GM08714 (cell line): ENCODE results near the gene UBR1.

Source experiments
- H3K4me3 ChIP-seq: fragments of 200-500 bp; sonication (Bioruptor generic); 2 replicates; pipeline ENCODE4 v1.5.1; 2014; ENCODE audit warnings: mild to moderate bottlenecking, low read length, inconsistent platforms
- ZNF274 ChIP-seq: IDR thresholded peaks from 2 replicates; pipeline ENCODE4 v1.6.1; 2012; ENCODE audit warnings: mild to moderate bottlenecking, low read depth, low read length

UBR1 gene

GRCh38 chr15:42933886-42934667, 171.8 kb downstream of the UBR1 start:
- TF ChIP-seq ZNF274: no peak
- H3K4me3 ChIP-seq: no peak overlapping the region

GRCh38 chr15:42932833-42933515, 172.9 kb downstream of the UBR1 start:
- TF ChIP-seq ZNF274: no peak
- no peak overlapping the region for H3K4me3 ChIP-seq

- TF ChIP-seq ZNF274: no peak
These were observed 173.9 kb downstream of the UBR1 start for GRCh38 chr15:42931702-42932486.

DNA sequence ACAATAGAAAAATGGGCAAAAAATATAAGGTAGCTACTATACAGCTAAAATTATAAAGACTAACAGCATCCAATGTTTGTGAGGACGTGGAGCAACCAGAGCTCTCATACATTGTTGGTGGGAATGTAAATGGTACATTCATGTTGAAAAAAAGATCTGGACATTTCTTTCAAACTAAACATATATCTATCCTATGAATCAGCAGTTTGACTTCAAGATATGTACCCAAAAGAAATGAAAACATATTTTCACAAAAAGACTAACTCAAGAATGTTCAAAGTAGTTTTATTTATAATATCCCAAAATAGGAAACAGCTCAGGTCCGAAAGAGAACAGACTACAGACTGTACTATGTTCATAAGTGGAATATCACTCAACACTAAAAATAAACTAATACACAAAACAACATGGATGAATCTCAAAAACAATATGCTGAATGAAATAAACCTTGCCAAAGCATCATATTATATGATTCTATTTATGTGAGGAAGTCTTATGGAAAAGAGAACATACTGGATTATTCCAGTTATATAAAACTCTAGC, 176.5 kb downstream of the UBR1 start:
- no peak overlapping the region for H3K4me3 ChIP-seq
- no peak for TF ChIP-seq ZNF274

More at GRCh38 chr15:42931702-42932486, 173.9 kb downstream of the UBR1 start:
- no peak overlapping the region for H3K4me3 ChIP-seq

DNA sequence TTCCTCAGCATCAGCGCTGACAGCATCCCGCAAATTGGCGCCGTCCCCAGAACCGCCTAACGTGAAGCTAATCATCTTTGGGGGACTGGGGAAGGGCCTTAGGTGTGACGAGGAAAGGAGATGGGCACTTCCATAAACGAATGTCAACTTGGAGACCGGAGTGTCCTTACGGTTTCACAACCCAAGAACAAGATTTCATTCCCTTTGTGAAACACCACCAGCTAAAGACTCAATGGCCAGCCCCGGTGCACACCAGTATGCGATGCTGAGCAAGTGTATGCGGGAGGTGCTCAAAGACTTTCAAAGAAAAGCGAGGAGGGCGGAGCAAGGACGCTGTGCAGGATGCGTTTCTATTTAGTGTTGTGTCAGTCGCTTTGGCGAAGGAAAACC, 184.5 kb downstream of the UBR1 start:
- peak overlapping the region; percentile 72; the same call in 1 of the 2 replicates for H3K4me3 ChIP-seq
- TF ChIP-seq ZNF274: no peak

- no peak for TF ChIP-seq ZNF274
- peak within 1 kb of the TSS; percentile 97 for H3K4me3 ChIP-seq
These were observed 185.1 kb downstream of the UBR1 start, which contains the start of gene TTBK2 for GRCh38 chr15:42920519-42921341. Gene TTBK2 (minus strand): TSS chr15:42920778. CDS start chr15:42878617, 42,161 bp downstream.

GRCh38 chr15:42919799-42920518, 185.9 kb downstream of the UBR1 start:
- H3K4me3 ChIP-seq: peak overlapping the region; percentile 97
- no peak for TF ChIP-seq ZNF274

- TF ChIP-seq ZNF274: no peak
- H3K4me3 ChIP-seq: peak overlapping the region; percentile 97
These were observed 186.5 kb downstream of the UBR1 start for GRCh38 chr15:42919308-42919707.

DNA sequence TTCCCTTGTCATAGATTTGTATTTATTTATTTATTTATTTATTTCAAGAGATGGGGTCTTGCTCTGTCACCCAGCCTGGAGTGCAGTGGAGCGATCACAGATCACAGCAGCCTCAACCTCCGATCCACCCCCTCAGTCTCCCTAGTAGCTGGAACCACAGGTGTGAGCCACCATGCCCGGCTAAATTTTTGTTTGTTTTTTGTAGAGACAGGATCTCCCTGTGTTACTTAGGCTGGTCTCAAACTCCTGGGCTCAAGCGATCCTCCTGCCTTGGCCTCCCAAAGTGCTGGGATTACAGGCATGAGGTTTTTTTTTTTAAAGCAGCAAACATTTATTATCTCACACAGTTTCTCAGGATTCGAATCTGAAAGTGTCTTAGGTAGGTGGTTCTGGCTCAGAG, 187.8 kb downstream of the UBR1 start:
- TF ChIP-seq ZNF274: no peak
- peak overlapping the region; percentile 37; the same call in 1 of the 2 replicates for H3K4me3 ChIP-seq

DNA sequence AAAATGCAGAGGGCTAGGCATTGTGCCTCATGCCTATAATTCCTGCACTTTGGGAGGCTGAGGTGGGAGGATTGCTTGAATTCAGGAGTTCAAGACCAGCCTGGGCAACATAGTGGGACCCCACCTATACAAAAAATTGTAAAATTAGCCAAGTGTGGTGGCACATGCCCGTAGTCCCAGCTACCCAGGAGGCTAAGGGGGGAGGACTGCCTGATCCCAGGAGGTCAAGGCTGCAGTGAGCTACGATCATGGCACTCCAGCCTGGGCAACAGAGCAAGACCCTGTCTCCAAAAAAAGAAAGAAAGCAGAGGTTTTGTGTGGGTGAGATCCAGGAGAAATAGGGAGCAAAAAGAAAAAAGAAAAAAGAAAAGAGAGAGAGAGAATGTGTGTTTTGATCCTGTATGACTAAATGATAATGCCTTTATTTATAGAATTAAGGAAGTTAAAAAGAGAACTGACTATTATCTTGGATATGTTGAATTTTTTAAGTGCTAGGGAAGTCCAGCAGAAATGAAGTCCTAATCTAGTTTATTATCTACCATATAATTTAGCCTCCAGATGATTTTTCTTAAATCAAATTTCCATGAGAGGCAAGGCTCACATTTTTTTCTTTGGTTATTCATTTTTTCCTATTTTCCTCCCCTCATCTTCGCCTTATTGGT, 190.1 kb downstream of the UBR1 start:
- H3K4me3 ChIP-seq: no peak overlapping the region
- TF ChIP-seq ZNF274: no peak

DNA sequence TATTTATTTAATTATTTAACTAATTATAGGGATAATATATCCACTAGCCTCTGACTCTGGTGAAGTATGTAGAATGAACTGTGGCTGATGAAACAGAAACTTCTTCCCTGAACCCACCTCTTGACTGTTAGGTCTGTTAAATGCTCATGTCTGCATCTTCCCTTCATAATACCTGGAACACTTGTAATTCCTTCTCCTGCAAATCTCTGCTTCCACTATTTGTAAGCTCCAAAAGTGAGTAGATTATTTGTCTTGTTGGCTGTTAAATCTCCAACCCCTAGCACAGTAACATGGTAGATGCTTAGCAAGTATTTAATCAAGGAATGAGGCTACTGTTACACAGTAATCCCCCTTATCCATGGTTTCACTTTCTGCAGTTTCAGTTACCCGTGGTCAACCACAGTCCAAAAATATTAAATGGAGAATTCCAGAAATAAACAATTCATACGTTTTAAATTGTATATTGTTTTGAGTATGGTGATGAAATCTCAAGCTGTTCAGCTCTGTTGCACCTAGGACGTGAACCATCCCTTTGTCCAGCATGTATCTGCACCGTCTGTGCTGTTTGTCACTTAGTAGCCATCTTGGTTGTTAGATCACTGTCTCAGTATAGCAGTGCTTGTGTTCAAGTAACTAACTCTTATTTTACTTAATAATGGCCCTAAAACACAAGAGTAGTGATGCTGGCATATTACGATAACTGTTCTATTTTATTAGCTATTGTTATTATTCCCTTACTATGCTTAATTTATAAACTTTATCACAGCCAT, 190.9 kb downstream of the UBR1 start:
- no peak overlapping the region; the same call in 1 of the 2 replicates for H3K4me3 ChIP-seq

More for the DNA sequence above, 190.9 kb downstream of the UBR1 start:
- no peak for TF ChIP-seq ZNF274
